Fibroblast of mammary gland (primary cell): ENCODE results near the gene MAP2.

Experiments used
- DNase-seq: peaks from one replicate; pipeline ENCODE4 v3.0.0-alpha.2; 2010; ENCODE audit warnings: low read depth
- H3K4me3 ChIP-seq: 2 replicates; pipeline ENCODE4 v1.5.1; 2011; ENCODE audit warnings: low read depth, mild to moderate bottlenecking, low read length, moderate library complexity; ENCODE audit not compliant: control insufficient read depth
- TF ChIP-seq, protein P1 (sequence below): conservative IDR thresholded peaks from 2 replicates; pipeline ENCODE4 v1.5.1; 2011; ENCODE audit warnings: low read depth, low read length, inconsistent platforms; ENCODE audit not compliant: control insufficient read depth, insufficient read depth

The MAP2 gene

DNA sequence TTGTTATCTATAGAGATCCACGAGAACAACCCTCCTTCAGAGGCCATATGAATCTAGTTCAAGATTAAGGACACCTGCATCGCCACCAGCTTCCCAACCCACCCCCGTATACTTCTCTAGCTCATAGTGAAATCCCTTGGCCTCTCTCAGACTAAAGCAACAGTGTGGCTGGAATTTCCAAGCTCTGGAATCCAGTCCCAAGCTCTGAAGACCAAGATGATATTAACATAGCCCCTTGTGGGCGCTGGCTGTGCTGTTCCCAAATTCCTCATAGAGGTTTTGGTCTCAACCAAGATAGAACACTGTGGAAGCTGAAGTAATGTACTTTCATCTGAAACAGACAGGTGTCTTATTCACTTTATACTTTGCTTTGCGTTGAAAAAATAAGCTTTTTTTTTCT, 139.6 kb downstream of the MAP2 start:
- no peak overlapping the region for H3K4me3 ChIP-seq
- TF ChIP-seq, protein P1, sequence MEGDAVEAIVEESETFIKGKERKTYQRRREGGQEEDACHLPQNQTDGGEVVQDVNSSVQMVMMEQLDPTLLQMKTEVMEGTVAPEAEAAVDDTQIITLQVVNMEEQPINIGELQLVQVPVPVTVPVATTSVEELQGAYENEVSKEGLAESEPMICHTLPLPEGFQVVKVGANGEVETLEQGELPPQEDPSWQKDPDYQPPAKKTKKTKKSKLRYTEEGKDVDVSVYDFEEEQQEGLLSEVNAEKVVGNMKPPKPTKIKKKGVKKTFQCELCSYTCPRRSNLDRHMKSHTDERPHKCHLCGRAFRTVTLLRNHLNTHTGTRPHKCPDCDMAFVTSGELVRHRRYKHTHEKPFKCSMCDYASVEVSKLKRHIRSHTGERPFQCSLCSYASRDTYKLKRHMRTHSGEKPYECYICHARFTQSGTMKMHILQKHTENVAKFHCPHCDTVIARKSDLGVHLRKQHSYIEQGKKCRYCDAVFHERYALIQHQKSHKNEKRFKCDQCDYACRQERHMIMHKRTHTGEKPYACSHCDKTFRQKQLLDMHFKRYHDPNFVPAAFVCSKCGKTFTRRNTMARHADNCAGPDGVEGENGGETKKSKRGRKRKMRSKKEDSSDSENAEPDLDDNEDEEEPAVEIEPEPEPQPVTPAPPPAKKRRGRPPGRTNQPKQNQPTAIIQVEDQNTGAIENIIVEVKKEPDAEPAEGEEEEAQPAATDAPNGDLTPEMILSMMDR = no peak
- DNase-seq = no peak

DNA sequence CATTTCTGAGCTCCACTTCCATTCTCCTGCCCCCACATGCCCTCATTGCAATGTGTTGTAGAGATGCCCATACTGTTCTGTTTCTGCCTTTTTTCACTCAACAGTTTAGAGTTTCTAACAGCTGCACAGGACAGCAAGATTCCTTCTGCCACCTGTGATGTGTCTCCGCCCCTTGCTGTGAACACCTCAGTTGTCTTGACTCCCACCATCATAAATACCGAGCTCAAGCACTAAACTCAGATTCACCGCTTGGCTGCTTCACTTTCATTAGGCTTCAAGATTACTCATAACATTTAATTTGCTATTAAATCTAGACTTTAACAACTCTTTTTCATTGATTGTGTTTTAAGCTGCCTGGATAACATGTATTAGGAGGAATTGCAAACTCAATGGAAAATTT, 141.0 kb downstream of the MAP2 start:
- DNase-seq = no peak
- H3K4me3 ChIP-seq = no peak overlapping the region
- TF ChIP-seq, protein P1 = no peak

DNA sequence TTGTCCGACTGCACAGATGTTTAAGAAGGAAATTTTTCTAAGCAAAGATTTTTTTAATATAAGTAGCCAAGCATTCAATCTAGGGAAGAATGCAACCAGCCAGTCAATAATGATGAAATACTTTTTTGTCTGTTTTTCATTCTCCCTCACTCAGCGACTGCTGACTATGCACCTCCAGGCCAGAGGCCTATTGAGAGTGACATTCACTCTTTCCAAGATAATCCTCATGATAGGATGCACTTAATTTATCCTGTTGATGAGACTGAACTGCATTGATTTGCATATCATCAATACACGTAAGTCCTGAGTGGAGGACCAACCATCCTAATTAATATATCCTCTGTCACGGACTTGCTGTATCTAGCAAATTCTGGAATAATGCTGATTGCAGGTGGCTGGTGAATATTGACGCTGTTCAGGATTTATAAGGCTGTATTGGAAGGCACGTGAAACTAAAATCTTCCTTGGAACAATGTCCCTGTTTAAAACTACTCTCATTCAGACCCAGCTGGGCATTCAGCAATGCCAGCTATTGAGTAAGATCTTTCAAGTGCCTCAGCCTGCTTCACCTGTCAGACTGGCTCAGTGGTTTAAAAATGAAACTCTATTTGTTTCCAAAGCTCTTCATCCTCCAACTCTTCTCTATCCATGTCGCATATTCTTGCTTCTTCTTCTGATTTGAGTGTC, 142.2 kb downstream of the MAP2 start:
- H3K4me3 ChIP-seq = no peak overlapping the region
- DNase-seq = no peak
- TF ChIP-seq, protein P1 = no peak

DNA sequence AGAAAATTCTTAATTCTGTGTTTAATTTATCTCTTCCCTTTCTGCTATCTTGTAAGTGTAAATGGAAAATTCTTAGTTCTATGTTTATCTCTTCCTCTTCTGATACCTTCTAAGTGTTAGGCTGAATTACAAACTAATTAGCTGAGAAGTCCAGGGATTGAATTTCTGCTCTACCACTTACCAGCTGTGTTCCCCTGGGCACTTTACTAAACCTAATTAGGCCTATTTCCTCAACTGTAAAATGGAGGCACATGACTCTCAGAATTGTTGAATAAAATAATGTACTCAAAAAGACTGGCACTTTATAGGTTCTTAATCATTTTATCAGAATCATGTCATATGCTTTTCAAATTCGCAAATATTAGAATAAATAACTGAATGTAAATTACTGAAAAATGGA, 146.3 kb downstream of the MAP2 start:
- DNase-seq = no peak
- H3K4me3 ChIP-seq = no peak overlapping the region
- TF ChIP-seq, protein P1 = no peak

DNA sequence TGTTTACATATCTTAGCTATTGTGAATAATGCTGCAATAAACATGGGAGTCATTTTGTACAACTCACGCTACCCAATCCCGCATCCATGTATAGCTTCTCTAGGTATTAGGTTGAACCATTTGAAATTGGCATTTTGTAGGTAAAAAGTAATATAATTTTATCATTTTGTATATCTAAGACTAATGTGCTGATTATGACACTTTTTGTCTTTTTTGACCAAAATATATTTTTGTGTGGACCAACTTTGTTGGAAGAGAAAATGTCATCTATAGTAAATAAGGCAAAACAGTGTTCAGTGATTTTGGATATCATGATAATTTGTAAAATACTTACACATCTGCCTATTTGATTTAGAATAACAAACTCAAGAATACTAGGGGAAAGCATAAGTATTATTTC, 150.7 kb downstream of the MAP2 start:
- TF ChIP-seq, protein P1 = no peak
- DNase-seq = no peak
- no peak overlapping the region for H3K4me3 ChIP-seq

DNA sequence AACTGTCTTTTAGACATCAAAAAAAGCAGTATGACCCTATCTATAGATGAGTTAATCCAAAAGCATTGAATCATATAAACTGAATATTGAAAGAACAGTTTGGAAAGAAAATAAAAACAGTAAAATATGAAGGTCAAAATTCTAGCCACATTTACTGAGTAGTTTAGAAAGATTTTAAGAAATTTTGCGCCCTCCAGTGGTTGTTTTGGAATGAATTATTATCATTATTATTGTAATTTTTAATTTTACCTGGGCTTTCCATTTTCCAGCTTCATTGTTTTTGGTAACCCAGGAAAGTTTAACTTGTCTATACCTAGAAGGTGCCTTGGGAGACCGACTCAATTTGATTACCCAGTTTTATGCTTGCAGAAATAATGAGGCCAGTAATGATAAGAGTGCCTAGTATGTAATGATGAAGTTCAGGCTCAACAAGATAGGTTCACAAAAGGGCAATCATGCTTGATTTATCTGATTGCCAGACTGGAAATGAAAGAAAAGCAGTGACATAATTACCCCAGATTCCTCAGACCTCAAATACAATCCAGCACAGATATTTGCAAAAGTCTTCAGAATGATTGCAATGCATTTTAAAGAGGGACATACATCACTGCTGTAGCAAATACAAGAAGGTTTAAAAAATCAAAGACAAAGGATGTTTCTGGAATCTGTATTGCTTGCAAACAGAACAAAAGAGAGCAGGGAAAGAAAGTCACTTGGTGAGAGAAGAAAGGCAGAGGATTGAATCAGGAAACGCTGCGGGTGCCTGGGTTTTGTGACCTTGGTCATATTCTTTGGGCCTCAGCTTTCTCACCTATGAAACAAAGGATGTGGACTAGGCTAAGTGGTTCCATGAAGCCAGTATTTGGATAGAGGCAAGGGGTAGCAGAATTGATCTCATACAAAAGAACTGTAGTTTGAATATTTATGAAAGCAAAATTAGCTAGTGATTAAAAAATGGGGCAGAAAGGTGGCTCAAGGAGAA, 153.8 kb downstream of the MAP2 start:
- TF ChIP-seq, protein P1 = peak; percentile 31
- H3K4me3 ChIP-seq = no peak overlapping the region
- DNase-seq = peak; percentile 31
